Natural killer cell (primary cell): ENCODE data around the gene N4BP2. TPM values are rescaled to one million over a fixed set of nuclear protein-coding genes. Genes with fewer than 3 reads are reported as not detected.
"Not testable (repeated sequence)": the region's sequence is repeated elsewhere in the genome, so short reads cannot be mapped to it uniquely, and the experiment has no call there.

Source experiments
- ATAC-seq, 3 donors: fragments of 150-1000 bp in 2 of 3; fragments of 200-7000 bp in 1 of 3; cut with Tn5 transposase; 1 replicate in 1 of 3; 2 replicates in 2 of 3; pipeline ENCODE4 v1.10.0; 2021; ENCODE audit warnings: mild to moderate bottlenecking in 2 of 3, moderate library complexity in 2 of 3
- DNase-seq, 2 donors: peaks; one replicate each; pipeline versions ENCODE4 v3.0.0 to v3.0.0-alpha.2; 2013 to 2021; ENCODE audit warnings: mixed read lengths in 1 of 2
- H3K27ac ChIP-seq: one replicate; pipeline ENCODE4 v1.5.1; 2013; ENCODE audit warnings: mild to moderate bottlenecking, low read length
- H3K27me3 ChIP-seq: one replicate; pipeline ENCODE4 v1.6.1; 2013; ENCODE audit warnings: low read length; ENCODE audit not compliant: control insufficient read depth, insufficient read depth
- H3K36me3 ChIP-seq: one replicate; pipeline ENCODE4 v1.6.1; 2013; ENCODE audit warnings: low read length; ENCODE audit not compliant: control insufficient read depth, insufficient read depth
- H3K4me1 ChIP-seq: one replicate; pipeline ENCODE4 v1.6.1; 2013; ENCODE audit warnings: low read length; ENCODE audit not compliant: control insufficient read depth, insufficient read depth
- H3K4me3 ChIP-seq: one replicate; pipeline ENCODE4 v1.5.1; 2013; ENCODE audit warnings: low read length
- H3K9me3 ChIP-seq: one replicate; pipeline ENCODE4 v1.6.1; 2013; ENCODE audit warnings: low read length; ENCODE audit not compliant: control insufficient read depth, insufficient read depth
- H3K27ac Mint-ChIP-seq, 2 donors: one replicate each; pipeline ENCODE4 v1.8.0; 2022; ENCODE audit warnings: mild to moderate bottlenecking in 2 of 2, mixed read lengths in 2 of 2, moderate library complexity in 1 of 2
- H3K27me3 Mint-ChIP-seq, 2 donors: one replicate each; pipeline ENCODE4 v1.8.0; 2022; ENCODE audit warnings: low read depth in 2 of 2, mixed read lengths in 2 of 2
- H3K36me3 Mint-ChIP-seq: one replicate; pipeline ENCODE4 v1.8.0; 2022; ENCODE audit warnings: mixed read lengths
- H3K4me1 Mint-ChIP-seq, 2 donors: one replicate each; pipeline ENCODE4 v1.8.0; 2022; ENCODE audit warnings: mixed read lengths in 2 of 2
- H3K4me3 Mint-ChIP-seq: one replicate; pipeline ENCODE4 v1.8.0; 2022; ENCODE audit warnings: mild to moderate bottlenecking, moderate library complexity, mixed read lengths
- H3K9me3 Mint-ChIP-seq, 2 donors: one replicate each; pipeline ENCODE4 v1.8.0; 2022; ENCODE audit warnings: mixed read lengths in 2 of 2
- WGBS: methylation state at CpG from one replicate; pipeline ENCODE4 v1.1.7; 2013; ENCODE audit warnings: missing lambda C conversion rate; ENCODE audit not compliant: insufficient coverage; 5-methylcytosine and 5-hydroxymethylcytosine counted together
- intact Hi-C: fragments of 100-400 bp; cut with micrococcal nuclease; formaldehyde crosslinking; loops from one replicate; pipeline ENCODE4 v1.14.2; 2022
- total RNA-seq, 4 donors: library from RNA; stranded (reverse); fragments of 120-200 nt in 1 of 4; gene quantifications; one replicate each; pipeline versions ENCODE4 v1.2.3 to v1.2.4, GENCODE V29; 2013 to 2022
- TF ChIP-seq, protein P1 (sequence below): fragments of 200-600 bp; IDR thresholded peaks from one replicate; pipeline ENCODE4 v1.8.0; 2022; ENCODE audit warnings: antibody characterized with exemption

N4BP2 gene
- total RNA-seq, 3 donors from 2014 or later (not counting 1 experiment from before 2014, with no cell fraction given), result 16.4 to 22.4 (median 17.5) TPM

DNA sequence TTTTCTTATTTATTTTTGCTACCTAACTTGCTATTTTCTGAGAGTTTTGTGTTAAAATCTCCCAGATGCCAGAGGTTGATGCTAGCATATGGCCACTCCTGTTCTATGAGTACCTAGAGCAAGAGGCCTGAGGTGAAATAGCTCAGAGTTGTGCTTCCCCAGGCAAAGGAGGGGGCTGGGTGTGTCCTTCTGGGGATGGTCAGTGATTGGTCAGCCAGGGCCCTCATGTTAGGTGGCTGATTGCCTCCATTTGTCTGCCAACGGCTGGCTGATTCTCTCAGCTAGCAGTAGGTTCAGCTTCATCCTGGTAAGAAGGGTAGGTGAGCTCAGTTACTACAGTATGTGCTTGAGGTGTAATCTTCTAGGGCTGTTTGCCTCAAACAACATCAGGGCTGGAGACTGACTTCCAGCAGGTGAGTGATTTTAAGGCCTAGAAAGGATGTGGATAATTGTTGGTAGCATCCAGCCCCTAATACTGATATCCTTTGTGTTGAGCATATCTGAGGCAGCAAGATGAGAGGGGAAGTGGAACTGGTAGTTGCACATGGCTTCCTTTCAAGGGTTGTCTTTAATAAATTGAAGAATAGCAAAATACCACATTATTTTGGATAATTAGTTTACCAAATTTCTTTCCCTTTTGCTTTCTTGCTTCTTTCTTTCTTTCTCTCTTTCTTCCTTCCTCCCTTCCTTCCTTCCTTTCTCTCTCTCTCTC lies 77.7 kb downstream of the N4BP2 start:
- ATAC-seq, result no peak

DNA sequence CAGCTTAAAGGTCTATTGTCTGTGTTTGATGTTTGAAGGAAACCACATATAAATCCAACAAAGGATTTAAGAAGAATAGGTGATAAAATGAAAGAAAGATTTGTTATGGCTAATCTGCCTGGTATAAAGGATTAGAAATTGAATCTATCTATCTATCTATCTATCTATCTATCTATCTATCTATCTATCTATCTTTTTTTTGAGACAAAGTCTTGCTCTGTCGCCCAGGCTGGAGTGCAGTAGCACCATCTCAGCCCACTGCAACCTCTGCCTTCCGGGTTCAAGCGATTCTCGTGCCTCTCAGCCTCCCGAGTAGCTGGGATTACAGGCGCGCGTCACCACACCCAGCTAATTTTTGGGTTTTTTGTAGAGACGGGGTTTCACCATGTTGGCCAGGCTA lies 79.6 kb downstream of the N4BP2 start:
- H3K27me3 ChIP-seq, result not testable (repeated sequence)

More for the DNA sequence above, 77.7 kb downstream of the N4BP2 start:
- DNase-seq, result no peak
- TF ChIP-seq, protein P1, sequence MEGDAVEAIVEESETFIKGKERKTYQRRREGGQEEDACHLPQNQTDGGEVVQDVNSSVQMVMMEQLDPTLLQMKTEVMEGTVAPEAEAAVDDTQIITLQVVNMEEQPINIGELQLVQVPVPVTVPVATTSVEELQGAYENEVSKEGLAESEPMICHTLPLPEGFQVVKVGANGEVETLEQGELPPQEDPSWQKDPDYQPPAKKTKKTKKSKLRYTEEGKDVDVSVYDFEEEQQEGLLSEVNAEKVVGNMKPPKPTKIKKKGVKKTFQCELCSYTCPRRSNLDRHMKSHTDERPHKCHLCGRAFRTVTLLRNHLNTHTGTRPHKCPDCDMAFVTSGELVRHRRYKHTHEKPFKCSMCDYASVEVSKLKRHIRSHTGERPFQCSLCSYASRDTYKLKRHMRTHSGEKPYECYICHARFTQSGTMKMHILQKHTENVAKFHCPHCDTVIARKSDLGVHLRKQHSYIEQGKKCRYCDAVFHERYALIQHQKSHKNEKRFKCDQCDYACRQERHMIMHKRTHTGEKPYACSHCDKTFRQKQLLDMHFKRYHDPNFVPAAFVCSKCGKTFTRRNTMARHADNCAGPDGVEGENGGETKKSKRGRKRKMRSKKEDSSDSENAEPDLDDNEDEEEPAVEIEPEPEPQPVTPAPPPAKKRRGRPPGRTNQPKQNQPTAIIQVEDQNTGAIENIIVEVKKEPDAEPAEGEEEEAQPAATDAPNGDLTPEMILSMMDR, result no peak
- no peaks in the 10 kb centered on the region for H3K9me3 Mint-ChIP-seq
- Histone ChIP-seq H3K4me1 (no peaks in the 10 kb centered on the region), H3K4me3 (no peak overlapping the region), H3K27ac (no peak overlapping the region), H3K36me3 (peaks cover 15% of the 10 kb centered on the region), H3K9me3 (no peaks in the 10 kb centered on the region), H3K27me3 (no peaks in the 10 kb centered on the region)
- no peaks in the 10 kb centered on the region for H3K4me1 Mint-ChIP-seq
- H3K27ac Mint-ChIP-seq, result peak overlapping the region in 1 of 2 donors; percentile 27
- H3K4me3 Mint-ChIP-seq, result no peak overlapping the region
- 100% methylated on average over 1 of the region's 1 CpG for WGBS
- intact Hi-C loops, result no loop called here
- no peaks in the 10 kb centered on the region for H3K27me3 Mint-ChIP-seq
- H3K36me3 Mint-ChIP-seq, result no peaks in the 10 kb centered on the region

DNA sequence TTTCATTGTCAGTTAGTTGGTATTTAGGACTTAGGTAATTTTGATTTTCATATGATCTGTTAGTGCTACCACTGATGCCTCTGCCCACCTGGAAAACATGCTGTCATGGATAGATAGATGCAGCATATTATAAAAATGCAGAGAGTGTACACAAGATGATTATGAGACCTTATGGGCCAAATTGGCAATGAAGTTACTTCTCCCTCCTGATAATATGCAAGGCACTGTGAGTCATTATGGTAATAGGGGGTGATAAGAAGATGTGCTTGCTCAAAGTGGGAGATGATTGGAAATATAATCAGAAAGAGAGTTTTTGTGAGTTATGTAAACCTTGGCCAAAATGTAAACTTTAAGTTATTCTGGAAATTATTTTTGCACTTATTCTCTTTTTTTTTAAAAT lies 83.5 kb downstream of the N4BP2 start:
- no peak overlapping the region for H3K4me3 Mint-ChIP-seq
- no peak overlapping the region for H3K27ac Mint-ChIP-seq
- H3K4me1 ChIP-seq, result no peaks in the 10 kb centered on the region
- H3K9me3 ChIP-seq, result no peaks in the 10 kb centered on the region
- H3K9me3 Mint-ChIP-seq, result no peaks in the 10 kb centered on the region
- H3K27me3 ChIP-seq, result no peaks in the 10 kb centered on the region
- DNase-seq (no peak), ATAC-seq (no peak)
- no peaks in the 10 kb centered on the region for H3K27me3 Mint-ChIP-seq
- no peaks in the 10 kb centered on the region for H3K4me1 Mint-ChIP-seq
- H3K36me3 ChIP-seq, result peaks cover 23% of the 10 kb centered on the region
- H3K27ac ChIP-seq, result no peak overlapping the region
- TF ChIP-seq, protein P1, result no peak
- no peak overlapping the region for H3K4me3 ChIP-seq
- no peaks in the 10 kb centered on the region for H3K36me3 Mint-ChIP-seq
- intact Hi-C loops, result no loop called here

More for the DNA sequence above, 79.6 kb downstream of the N4BP2 start:
- peaks cover 11% of the 10 kb centered on the region for H3K36me3 ChIP-seq
- H3K27ac ChIP-seq, H3K9me3 ChIP-seq, intact Hi-C loops, H3K9me3 Mint-ChIP-seq, DNase-seq, H3K4me1 ChIP-seq, H3K36me3 Mint-ChIP-seq, H3K4me3 Mint-ChIP-seq, H3K4me3 ChIP-seq, ATAC-seq, H3K27me3 Mint-ChIP-seq, H3K27ac Mint-ChIP-seq, H3K4me1 Mint-ChIP-seq: not testable (repeated sequence)
- 98% methylated on average over 9 of the region's 9 CpGs for WGBS

DNA sequence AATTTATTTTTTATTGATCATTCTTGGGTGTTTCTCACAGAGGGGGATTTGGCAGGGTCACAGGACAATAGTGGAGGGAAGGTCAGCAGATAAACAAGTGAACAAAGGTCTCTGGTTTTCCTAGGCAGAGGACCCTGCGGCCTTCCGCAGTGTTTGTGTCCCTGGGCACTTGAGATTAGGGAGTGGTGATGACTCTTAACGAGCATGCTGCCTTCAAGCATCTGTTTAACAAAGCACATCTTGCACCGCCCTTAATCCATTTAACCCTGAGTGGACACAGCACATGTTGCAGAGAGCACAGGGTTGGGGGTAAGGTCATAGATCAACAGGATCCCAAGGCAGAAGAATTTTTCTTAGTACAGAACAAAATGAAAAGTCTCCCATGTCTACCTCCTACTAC lies 83.9 kb downstream of the N4BP2 start:
- intact Hi-C loops, H3K4me3 Mint-ChIP-seq, H3K27ac Mint-ChIP-seq, H3K4me1 ChIP-seq, H3K4me1 Mint-ChIP-seq, H3K9me3 ChIP-seq, H3K27ac ChIP-seq, DNase-seq, H3K9me3 Mint-ChIP-seq, ATAC-seq, H3K27me3 ChIP-seq, H3K36me3 Mint-ChIP-seq, H3K4me3 ChIP-seq, H3K27me3 Mint-ChIP-seq: not testable (repeated sequence)
- H3K36me3 ChIP-seq, result peaks cover 23% of the 10 kb centered on the region
- no CpG with 5 or more reads among the region's 4 CpGs for WGBS
